ENCODE measurements around the gene CHD6. TPM values are rescaled to one million over a fixed set of nuclear protein-coding genes. Genes with fewer than 3 reads are reported as not detected.

The CHD6 gene
- total and polyA plus RNA-seq, 12 donors = 9.2 to 56.8 (median 41.7) TPM

- DNase-seq = no peak
- Histone ChIP-seq H3K27me3 (no peaks in the 10 kb centered on the region), H3K36me3 (replicated peaks in 1 of 2) (peaks cover 0 to 44% of the 10 kb centered on the region in 2 donors), H3K27ac (no peak overlapping the region), H3K4me3 (no peak overlapping the region), H3K4me1 (replicated peaks in 1 of 2) (peaks cover 0 to 9% of the 10 kb centered on the region in 2 donors), H3K9me3 (replicated peaks in 1 of 3) (no peaks in the 10 kb centered on the region)
- intact Hi-C loops (cut with DNase I) = no loop called here
- 82 to 92% (median 88%) methylated on average over 2 to 3 of the region's 3 CpGs for WGBS, 4 donors
- TF ChIP-seq CTCF (IDR thresholded peaks at IDR 0.05) = no peak
- TF ChIP-seq POLR2A (IDR thresholded peaks at IDR 0.05) = no peak
Observed at GRCh38 chr20:41405436-41405835, 212.7 kb downstream of the CHD6 start.

DNA sequence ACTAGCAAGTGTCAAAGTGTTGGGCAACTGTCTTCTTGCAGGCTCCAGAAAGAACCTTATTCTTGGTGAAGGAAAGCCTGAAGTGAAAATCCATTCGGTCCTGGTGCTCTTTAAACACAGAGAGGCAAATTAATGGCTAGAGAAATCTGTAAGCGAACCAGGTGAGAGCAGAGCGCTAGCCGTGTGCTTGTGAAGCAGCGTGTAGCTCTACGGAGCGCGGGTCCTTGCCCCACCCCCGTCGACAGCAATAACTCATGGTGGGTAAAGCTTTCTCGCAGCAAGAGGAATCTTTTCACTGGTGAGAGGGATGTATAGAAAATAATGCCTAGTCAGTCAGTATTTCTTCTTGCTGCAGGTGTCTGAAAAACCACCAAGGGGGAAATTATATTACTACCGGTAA lies 214.6 kb downstream of the CHD6 start:
- no peak for TF ChIP-seq CTCF (IDR thresholded peaks at IDR 0.05)
- no peak for DNase-seq
- H3K27me3 ChIP-seq = no peaks in the 10 kb centered on the region
- no peak overlapping the region for H3K4me3 ChIP-seq
- H3K9me3 ChIP-seq (replicated peaks in 1 of 3) = no peaks in the 10 kb centered on the region
- H3K4me1 ChIP-seq (replicated peaks in 1 of 2) = no peaks in the 10 kb centered on the region
- 88 to 93% (median 90%) methylated on average over 12 of the region's 12 CpGs for WGBS, 4 donors
- H3K27ac ChIP-seq = no peak overlapping the region
- intact Hi-C loops (cut with DNase I) = no loop called here
- peaks cover 0 to 25% of the 10 kb centered on the region in 2 donors for H3K36me3 ChIP-seq (replicated peaks in 1 of 2)

- Histone ChIP-seq H3K27me3 (no peaks in the 10 kb centered on the region), H3K9me3 (replicated peaks in 1 of 3) (no peaks in the 10 kb centered on the region), H3K36me3 (replicated peaks in 1 of 2) (peaks cover 0 to 1% of the 10 kb centered on the region in 2 donors), H3K4me1 (replicated peaks in 1 of 2) (no peaks in the 10 kb centered on the region), H3K4me3 (no peak overlapping the region), H3K27ac (peak overlapping the region in 1 of 5 donors; percentile 55)
- 60 to 78% (median 73%) methylated on average over 2 of the region's 2 CpGs for WGBS, 4 donors
- DNase-seq = peak in 4 of 7 donors; percentile 22 to 66 (median 39)
- intact Hi-C loops (cut with DNase I) = no loop called here
- TF ChIP-seq POLR2A (IDR thresholded peaks at IDR 0.05) (no peak), CTCF (IDR thresholded peaks at IDR 0.05) (no peak)
Observed at GRCh38 chr20:41398408-41398807, 219.8 kb downstream of the CHD6 start.

- H3K4me3 ChIP-seq = no peak overlapping the region
- no peaks in the 10 kb centered on the region for H3K9me3 ChIP-seq (replicated peaks in 1 of 3)
- no peaks in the 10 kb centered on the region for H3K36me3 ChIP-seq (replicated peaks in 1 of 2)
- TF ChIP-seq POLR2A (IDR thresholded peaks at IDR 0.05) = no peak
- no peak for TF ChIP-seq CTCF (IDR thresholded peaks at IDR 0.05)
- 68 to 86% (median 76%) methylated on average over 9 to 18 of the region's 18 CpGs for WGBS, 4 donors
- no peaks in the 10 kb centered on the region for H3K27me3 ChIP-seq
- no peak for DNase-seq
- intact Hi-C loops (cut with DNase I) = no loop called here
- no peaks in the 10 kb centered on the region for H3K4me1 ChIP-seq (replicated peaks in 1 of 2)
- H3K27ac ChIP-seq = peak overlapping the region in 2 of 5 donors; percentile 0 to 63
Observed at GRCh38 chr20:41395667-41396664, 222.2 kb downstream of the CHD6 start.

Data from adrenal gland (tissue), 12 donors.